BJ (cell line): ENCODE measurements around the gene CAMK2N2. TPM values are rescaled to one million over a fixed set of nuclear protein-coding genes. Genes with fewer than 3 reads are reported as not detected.

Source experiments
- CTCF ChIA-PET: fragments of 350-600 bp; formaldehyde crosslinking; extraction: SDS; loops from one replicate; lab custom pipeline; 2021; ENCODE audit warnings: antibody characterized with exemption, inconsistent platforms; lab: Yijun Ruan, JAX
- POLR2A ChIA-PET: fragments of 300-600 bp; sonication (Branson Sonifier 250); formaldehyde crosslinking; extraction: SDS; loops from one replicate; lab custom pipeline; 2021; ENCODE audit warnings: antibody characterized with exemption; lab: Charles Lee
- DNase-seq: peaks from one replicate; pipeline ENCODE4 v3.0.0-alpha.2; 2011; ENCODE audit warnings: low read depth
- H3K27me3 ChIP-seq: 2 replicates; pipeline ENCODE4 v1.6.0; 2011; ENCODE audit warnings: low read length; ENCODE audit not compliant: control insufficient read depth, insufficient read depth
- H3K36me3 ChIP-seq: 2 replicates; pipeline ENCODE4 v1.5.1; 2011; ENCODE audit warnings: low read length; ENCODE audit not compliant: control insufficient read depth, insufficient read depth
- H3K4me3 ChIP-seq: 2 replicates; pipeline ENCODE4 v1.5.1; 2011; ENCODE audit warnings: low read depth, mild to moderate bottlenecking, control low read depth, low read length
- CTCF ChIP-seq: IDR thresholded peaks from 2 replicates; pipeline ENCODE4 v1.5.1; 2011; ENCODE audit warnings: low read depth, mild to moderate bottlenecking, control low read depth, inconsistent platforms, low read length, moderate library complexity; ENCODE audit not compliant: insufficient read depth
- polyA plus RNA-seq: library from polyadenylated mRNA; depleted of rRNA; stranded (reverse); fragments of >200 nt; gene quantifications from 2 replicates; pipeline ENCODE4 v1.2.3, GENCODE V29; 2011

CAMK2N2 gene
- polyA plus RNA-seq, 1 experiment: 0.28 TPM

- no peak for DNase-seq
- no peaks in the 10 kb centered on the region for H3K36me3 ChIP-seq
- H3K27me3 ChIP-seq: peaks cover 3% of the 10 kb centered on the region; the same call in 1 of the 2 replicates
- CTCF ChIA-PET: interaction anchor here (0.6 to 1.5 kb wide), 2 partner anchors 10 to 76 kb away, joined by 3 read pairs; no protein-coding TSS in a partner anchor
- POLR2A ChIA-PET: no interaction called here
- H3K4me3 ChIP-seq: no peak overlapping the region
- no peak for TF ChIP-seq CTCF
Measured at GRCh38 chr3:184295771-184296170, 34.4 kb upstream of the CAMK2N2 start.

GRCh38 chr3:184291738-184292445 is 30.5 kb upstream of the CAMK2N2 start:
- Histone ChIP-seq H3K4me3 (no peak overlapping the region), H3K36me3 (no peaks in the 10 kb centered on the region), H3K27me3 (peaks cover 3% of the 10 kb centered on the region; the same call in 1 of the 2 replicates)
- TF ChIP-seq CTCF: no peak
- ChIA-PET CTCF (interaction anchor here (3.3 kb wide), 1 partner anchor 64 kb away, joined by 13 read pairs; no protein-coding TSS in a partner anchor), POLR2A (no interaction called here)
- DNase-seq: no peak

DNA sequence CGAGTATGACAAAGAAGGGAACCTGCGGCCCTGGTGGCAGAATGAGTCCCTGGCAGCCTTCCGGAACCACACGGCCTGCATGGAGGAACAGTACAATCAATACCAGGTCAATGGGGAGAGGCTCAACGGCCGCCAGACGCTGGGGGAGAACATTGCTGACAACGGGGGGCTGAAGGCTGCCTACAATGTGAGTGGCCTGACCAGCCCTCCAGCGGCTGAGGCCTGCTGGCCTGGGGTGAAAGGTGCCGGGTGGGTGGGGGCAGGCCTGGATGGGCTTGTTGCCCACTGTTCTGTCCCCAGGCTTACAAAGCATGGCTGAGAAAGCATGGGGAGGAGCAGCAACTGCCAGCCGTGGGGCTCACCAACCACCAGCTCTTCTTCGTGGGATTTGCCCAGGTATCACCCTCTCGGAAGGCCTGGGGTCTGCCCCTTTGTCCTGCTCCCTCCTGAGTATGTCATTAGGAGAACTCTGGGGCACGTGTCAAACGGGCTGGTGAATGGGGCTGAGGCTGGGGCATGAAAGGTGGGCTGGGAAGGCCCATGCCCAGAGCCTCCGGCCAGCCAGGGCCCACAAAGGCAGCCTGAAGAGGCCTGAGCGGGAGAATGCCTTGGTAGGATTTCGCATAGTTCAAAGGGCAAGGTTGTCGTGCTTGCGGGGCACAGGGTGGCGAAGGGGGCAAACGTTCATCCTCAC is 29.8 kb upstream of the CAMK2N2 start:
- Histone ChIP-seq H3K27me3 (peaks cover 3% of the 10 kb centered on the region; the same call in 1 of the 2 replicates), H3K36me3 (no peaks in the 10 kb centered on the region), H3K4me3 (no peak overlapping the region)
- ChIA-PET CTCF (interaction anchor here (0.6 to 3.3 kb wide), 4 partner anchors 64 to 251 kb away, joined by 3 to 13 read pairs (median 4); no protein-coding TSS in a partner anchor), POLR2A (no interaction called here)
- TF ChIP-seq CTCF: no peak
- no peak for DNase-seq

DNA sequence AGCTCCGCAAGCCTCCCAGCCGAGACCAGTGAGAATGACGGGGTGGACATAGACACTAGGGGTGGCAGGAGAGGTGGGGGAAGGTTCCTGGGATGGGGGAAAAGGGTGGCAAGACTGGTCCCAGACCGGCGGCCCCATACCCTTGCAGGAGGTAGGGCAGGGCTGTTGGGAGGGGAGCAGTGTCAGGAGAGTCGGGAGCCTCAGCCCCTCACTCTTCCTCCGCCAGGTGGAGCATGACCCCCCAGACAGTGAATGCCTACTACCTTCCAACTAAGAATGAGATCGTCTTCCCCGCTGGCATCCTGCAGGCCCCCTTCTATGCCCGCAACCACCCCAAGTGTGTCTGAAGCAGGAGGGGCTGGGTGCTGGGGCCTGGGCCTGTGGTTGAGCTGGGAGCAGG is 29.0 kb upstream of the CAMK2N2 start:
- H3K4me3 ChIP-seq: no peak overlapping the region
- H3K27me3 ChIP-seq: peaks cover 4% of the 10 kb centered on the region; the same call in 1 of the 2 replicates
- POLR2A ChIA-PET: no interaction called here
- CTCF ChIA-PET: interaction anchor here (0.6 to 1.3 kb wide), 3 partner anchors 72 to 250 kb away, joined by 3 to 4 read pairs (median 3); no protein-coding TSS in a partner anchor
- H3K36me3 ChIP-seq: no peaks in the 10 kb centered on the region
- TF ChIP-seq CTCF: no peak
- DNase-seq: no peak

GRCh38 chr3:184289426-184289938 is 28.1 kb upstream of the CAMK2N2 start:
- no peaks in the 10 kb centered on the region for H3K36me3 ChIP-seq
- DNase-seq: no peak
- ChIA-PET POLR2A (no interaction called here), CTCF (interaction anchor here (0.7 to 2.6 kb wide), 15 partner anchors 14 to 467 kb away, joined by 3 to 13 read pairs (median 3); partner anchors contain the start of genes ABCC5, CLCN2, EEF1AKMT4 and POLR2H)
- no peak overlapping the region for H3K4me3 ChIP-seq
- peak; percentile 79 for TF ChIP-seq CTCF
- H3K27me3 ChIP-seq: peaks cover 5% of the 10 kb centered on the region; the same call in 1 of the 2 replicates
